MV-4-11 (cell line): ENCODE measurements around the gene METTL18.

Source experiments
- DNase-seq: peaks from one replicate; lab custom pipeline; 2025; lab: John Stamatoyannopoulos, UW

The METTL18 gene

GRCh38 chr1:169785267-169785666 lies 9.4 kb downstream of the METTL18 start:
- no peak for DNase-seq

- DNase-seq = no peak
Observed at GRCh38 chr1:169784102-169784501, 10.6 kb downstream of the METTL18 start.

- no peak for DNase-seq
Observed at GRCh38 chr1:169782596-169782995, 12.1 kb downstream of the METTL18 start.

- DNase-seq = no peak
Observed at GRCh38 chr1:169779970-169780369, 14.7 kb downstream of the METTL18 start.

- DNase-seq = no peak
Observed at GRCh38 chr1:169779150-169779549, 15.6 kb downstream of the METTL18 start.

- no peak for DNase-seq
Observed at GRCh38 chr1:169776440-169776839, 18.3 kb downstream of the METTL18 start.

GRCh38 chr1:169768161-169768560 lies 26.5 kb downstream of the METTL18 start:
- no peak for DNase-seq

- no peak for DNase-seq
Observed at GRCh38 chr1:169765580-169766331, 29.0 kb downstream of the METTL18 start.

GRCh38 chr1:169764919-169765318 lies 29.8 kb downstream of the METTL18 start:
- DNase-seq = no peak

GRCh38 chr1:169762699-169763098 lies 32.0 kb downstream of the METTL18 start:
- peak; percentile 30 for DNase-seq

- DNase-seq = no peak
Observed at GRCh38 chr1:169759038-169759437, 35.7 kb downstream of the METTL18 start.

GRCh38 chr1:169753549-169753948 lies 41.2 kb downstream of the METTL18 start:
- no peak for DNase-seq

GRCh38 chr1:169750041-169750440 lies 44.7 kb downstream of the METTL18 start:
- no peak for DNase-seq

GRCh38 chr1:169746550-169746949 lies 48.2 kb downstream of the METTL18 start:
- no peak for DNase-seq

GRCh38 chr1:169745015-169745861 lies 49.5 kb downstream of the METTL18 start:
- DNase-seq = no peak
